NOMO-1 treated with DMSO at 0.1 percent for 48 hours (cell line): ENCODE measurements around the gene ATP8A2.
A peak's percentile ranks its signal among the peaks of the same experiment; 100 is the strongest.
"Not testable (repeated sequence)": the region's sequence is repeated elsewhere in the genome, so short reads cannot be mapped to it uniquely, and the experiment has no call there.

Experiments
- DNase-seq: peaks from one replicate; lab custom pipeline; 2025; ENCODE audit not compliant: unreplicated experiment; lab: John Stamatoyannopoulos, UW

Gene ATP8A2

GRCh38 chr13:25943658-25944057 is 571.9 kb downstream of the ATP8A2 start:
- DNase-seq: peak; percentile 46

DNA sequence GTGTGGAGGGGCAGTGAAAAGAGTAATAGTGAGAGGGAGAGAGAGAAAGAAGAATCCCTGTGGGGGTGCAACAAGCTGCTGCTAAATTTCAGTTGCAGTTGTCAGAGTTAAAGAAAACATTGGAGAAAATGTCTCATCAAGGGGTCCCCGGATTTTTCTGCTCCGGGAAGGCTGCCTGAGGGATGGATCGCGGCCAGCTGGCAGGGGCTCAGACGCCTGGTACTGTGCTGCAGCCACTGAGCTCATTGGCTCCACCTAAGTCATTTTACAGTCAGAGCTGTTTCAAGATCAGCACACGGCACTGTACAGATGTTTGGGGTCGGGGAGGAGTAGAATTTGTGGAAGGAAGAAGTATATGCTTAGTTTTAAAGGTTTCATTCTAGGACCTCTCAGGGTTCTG is 573.8 kb downstream of the ATP8A2 start:
- no peak for DNase-seq

GRCh38 chr13:25946321-25946720 is 574.5 kb downstream of the ATP8A2 start:
- DNase-seq: no peak

GRCh38 chr13:25948910-25949309 is 577.1 kb downstream of the ATP8A2 start:
- no peak for DNase-seq

GRCh38 chr13:25951831-25952230 is 580.1 kb downstream of the ATP8A2 start:
- DNase-seq: no peak

DNA sequence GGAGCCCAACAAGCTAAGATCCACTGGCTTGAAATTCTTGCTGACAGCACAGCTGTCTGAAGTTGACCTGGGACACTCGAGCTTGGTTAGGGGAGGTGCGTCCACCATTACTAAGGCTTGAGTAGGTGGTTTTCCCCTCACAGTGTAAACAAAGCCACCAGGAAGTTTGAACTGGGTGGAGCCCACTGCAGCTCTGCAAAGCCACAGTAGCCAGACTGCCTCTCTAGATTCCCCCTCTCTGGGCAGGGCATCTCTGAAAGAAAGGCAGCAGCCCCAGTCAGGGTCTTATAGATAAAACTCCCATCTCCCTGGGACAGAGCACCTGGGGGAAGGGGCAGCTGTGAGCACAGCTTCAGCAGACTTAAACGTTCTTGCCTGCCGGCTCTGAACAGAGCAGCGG is 582.3 kb downstream of the ATP8A2 start:
- not testable (repeated sequence) for DNase-seq

DNA sequence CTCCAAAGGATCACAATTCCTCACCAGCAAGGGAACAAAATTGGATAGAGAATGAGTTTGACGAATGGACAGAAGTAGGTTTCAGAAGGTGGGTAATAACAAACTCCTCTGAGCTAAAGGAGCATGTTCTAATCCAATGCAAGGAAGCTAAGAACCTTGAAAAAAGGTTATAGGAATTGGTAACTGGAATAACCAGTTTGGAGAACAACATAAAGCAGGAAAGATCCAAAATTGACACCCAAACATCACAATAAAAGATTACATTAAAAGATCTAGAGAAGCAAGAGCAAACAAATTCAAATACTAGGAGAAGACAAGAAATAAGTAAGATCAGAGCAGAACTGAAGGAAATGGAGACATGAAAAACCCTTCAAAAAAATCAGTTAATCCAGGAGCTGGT is 583.2 kb downstream of the ATP8A2 start:
- DNase-seq: not testable (repeated sequence)

DNA sequence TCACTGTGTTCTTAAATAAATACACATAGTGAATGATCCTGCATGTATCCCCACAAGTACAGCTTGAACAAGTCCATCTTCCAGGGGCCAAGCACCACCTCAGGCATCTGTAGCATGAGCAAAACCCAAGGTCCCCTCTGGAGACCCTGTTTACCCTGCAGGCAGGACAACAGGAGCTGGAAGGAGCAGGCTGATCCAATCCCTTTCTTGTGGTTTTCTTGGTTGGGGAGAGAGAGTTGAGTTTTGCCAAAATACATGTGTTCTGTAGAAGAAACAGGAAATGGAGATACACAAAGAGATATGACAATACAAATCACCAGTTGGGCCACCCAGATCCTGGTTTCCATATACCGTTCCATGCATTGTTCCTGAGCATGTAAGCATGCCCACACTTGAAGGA is 587.2 kb downstream of the ATP8A2 start:
- no peak for DNase-seq

- DNase-seq: no peak
Measured at GRCh38 chr13:25961294-25961693, 589.5 kb downstream of the ATP8A2 start.

- no peak for DNase-seq
Measured at GRCh38 chr13:25963674-25964073, 591.9 kb downstream of the ATP8A2 start.

- no peak for DNase-seq
Measured at GRCh38 chr13:25965596-25965995, 593.8 kb downstream of the ATP8A2 start.

GRCh38 chr13:25966086-25966485 is 594.3 kb downstream of the ATP8A2 start:
- DNase-seq: no peak

DNA sequence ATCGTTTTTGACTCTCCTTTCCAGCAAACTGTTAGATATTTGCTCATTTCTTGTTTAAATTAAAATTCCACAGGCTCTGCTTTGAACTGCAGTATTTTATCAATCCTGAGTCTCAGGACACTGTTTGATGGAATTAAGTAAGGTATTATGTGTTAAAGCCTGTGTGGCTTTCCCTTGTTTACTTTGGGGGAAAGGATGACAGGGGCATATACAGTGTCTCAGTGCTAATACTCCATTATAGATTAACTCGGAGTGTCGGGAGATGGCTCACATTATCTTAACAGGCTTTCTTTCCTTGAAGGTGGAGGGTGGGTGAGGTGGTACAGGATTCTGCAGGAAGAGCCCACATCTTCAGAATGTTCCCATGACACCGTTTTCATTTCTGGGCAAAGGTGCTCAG is 595.4 kb downstream of the ATP8A2 start:
- DNase-seq: no peak

DNA sequence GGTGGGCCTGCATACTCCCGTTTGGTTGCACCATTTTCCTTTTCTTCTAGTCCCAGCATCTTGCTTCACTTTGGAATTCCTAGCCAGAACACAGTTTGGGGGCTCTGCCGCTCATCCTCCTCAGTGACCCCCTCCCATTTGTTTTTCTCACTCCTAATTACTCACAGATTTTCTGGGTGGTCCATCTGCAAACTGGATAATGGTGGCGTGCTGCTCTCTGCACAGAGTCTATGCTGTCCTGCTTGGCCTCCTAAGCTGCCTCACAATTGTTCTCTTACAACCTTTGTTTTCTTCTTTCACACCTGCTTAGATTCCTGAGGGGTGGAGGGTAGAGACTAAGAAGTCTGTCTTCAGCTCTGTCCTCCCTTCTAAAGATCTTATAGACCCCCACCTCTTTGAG is 599.3 kb downstream of the ATP8A2 start:
- no peak for DNase-seq

GRCh38 chr13:25971459-25972145 is 599.8 kb downstream of the ATP8A2 start:
- no peak for DNase-seq

DNA sequence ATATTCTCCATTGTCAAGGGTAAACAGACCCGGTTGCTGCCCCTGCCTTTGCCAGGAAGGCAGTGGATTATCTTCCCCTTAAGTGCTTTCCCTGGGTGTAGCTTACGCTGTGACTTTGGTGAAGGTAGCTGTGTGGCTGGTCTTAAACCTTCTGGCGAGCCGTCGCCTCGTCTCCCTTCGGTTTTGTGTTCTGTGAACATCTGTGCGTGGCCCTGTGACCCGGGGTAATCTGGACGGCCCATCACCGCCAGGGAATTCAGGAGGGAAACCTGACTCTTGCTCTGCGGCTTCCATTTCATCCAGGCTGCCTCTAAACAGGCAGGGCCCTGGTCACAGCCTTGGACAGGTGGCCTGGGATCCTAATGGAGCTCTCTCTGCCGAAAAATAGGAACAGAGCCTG is 601.3 kb downstream of the ATP8A2 start:
- DNase-seq: no peak

- no peak for DNase-seq
Measured at GRCh38 chr13:25973576-25973975, 601.8 kb downstream of the ATP8A2 start.

DNA sequence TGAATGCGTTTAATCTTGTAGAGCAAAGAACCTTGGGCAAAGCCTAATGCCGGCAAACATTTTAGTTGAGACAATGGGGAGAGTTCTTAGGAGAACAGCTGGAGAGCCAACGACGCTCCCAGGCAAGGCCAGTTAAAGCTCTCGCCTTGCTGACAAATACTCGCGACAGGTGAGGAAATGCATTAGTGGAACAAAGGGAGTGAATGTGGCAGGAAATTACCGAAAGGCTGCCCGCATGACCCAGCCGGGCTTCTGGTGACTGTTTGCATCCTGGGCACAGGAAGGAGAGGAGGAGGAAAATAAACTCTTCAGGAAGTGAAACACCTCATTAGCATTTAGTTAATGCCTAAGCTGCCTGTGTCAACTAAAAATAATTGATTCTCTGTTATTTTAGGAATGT is 605.4 kb downstream of the ATP8A2 start:
- DNase-seq: no peak

- no peak for DNase-seq
Measured at GRCh38 chr13:25977671-25978070, 605.9 kb downstream of the ATP8A2 start.

DNA sequence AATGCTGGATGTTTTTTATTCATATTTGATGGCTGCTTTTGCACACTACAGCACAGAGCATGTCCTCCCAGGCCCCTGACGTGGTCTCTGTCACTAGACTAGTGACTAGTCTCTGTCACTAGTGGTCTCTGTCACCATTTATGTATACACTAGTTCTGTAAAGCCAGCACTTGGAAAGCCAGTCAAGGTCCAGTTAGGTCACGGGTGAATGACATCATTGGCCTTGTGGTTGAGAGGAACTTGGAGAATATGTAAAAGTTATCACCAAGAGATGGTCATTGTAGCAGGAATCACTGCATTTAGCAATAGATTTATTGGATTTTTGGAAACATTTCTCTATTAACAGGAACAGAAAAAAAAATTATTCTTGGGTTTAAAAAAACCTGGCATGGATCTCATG is 607.2 kb downstream of the ATP8A2 start:
- DNase-seq: no peak

- DNase-seq: no peak
Measured at GRCh38 chr13:25979371-25979770, 607.6 kb downstream of the ATP8A2 start.

- no peak for DNase-seq
Measured at GRCh38 chr13:25980255-25980654, 608.5 kb downstream of the ATP8A2 start.

DNA sequence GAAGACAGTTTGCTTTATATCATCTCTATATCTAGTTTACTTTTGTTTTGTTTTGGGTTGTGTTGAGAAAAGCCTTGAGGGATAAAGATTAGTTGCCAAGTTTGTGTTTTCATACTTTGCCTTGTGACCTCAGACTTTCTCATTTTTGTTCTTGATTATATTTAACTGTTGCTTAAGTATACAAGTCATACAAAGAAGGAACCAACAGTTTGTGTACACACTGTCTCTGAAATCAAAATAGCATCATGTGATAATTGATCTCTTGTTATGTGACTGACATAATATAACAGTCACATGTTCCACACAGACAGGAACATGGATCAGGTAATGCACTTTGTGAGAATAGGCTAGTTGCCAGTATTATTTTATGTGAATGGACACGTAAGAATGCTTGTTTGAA is 609.3 kb downstream of the ATP8A2 start:
- no peak for DNase-seq
